Measurements from ENCODE around the gene VHLL. TPM values are rescaled to one million over a fixed set of nuclear protein-coding genes. Genes with fewer than 3 reads are reported as not detected.

VHLL gene
- total and polyA plus RNA-seq, 2 donors (not counting 1 experiment from before 2014, with no cell fraction given) = not detected

DNA sequence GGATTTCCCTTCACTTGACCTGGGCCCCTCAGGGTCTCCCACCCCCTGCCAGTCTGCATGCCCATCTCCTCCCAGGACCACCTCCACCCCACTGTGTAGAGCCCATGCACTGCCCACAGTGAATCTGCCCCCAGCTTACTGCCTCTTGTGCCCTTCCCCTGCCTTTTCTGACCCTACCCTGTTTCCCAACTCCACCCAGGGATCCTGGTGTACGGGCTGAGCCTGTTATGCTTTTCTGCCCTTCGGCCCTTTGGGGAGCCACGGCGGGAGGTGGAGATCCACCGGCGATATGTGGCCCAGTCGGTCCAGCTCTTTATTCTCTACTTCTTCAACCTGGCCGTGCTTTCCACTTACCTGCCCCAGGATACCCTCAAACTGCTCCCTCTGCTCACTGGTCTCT, 13.0 kb downstream of the VHLL start:
- no peaks in the 10 kb centered on the region for H3K9me3 ChIP-seq (ENCODE audit: control insufficient read depth, insufficient read depth, low read depth, low read length)
- H3K27me3 ChIP-seq (ENCODE audit: control insufficient read depth, insufficient read depth, low read length) = no peaks in the 10 kb centered on the region
- no peak overlapping the region for H2AFZ ChIP-seq (ENCODE audit: low read length)
- no peak overlapping the region for H3K4me3 ChIP-seq (replicated peaks in 1 of 4; ENCODE audit: control extremely low read depth in 1 of 4, insufficient read depth in 1 of 4, low read depth in 3 of 4, low read length in 4 of 4)
- H3K4me2 ChIP-seq (ENCODE audit: extremely low read depth, insufficient read depth, low read length) = no peak overlapping the region
- peaks cover under 1% of the 10 kb centered on the region for H4K20me1 ChIP-seq (ENCODE audit: control insufficient read depth, extremely low read depth, insufficient read depth, low read length)
- no peak overlapping the region for H3K9ac ChIP-seq (ENCODE audit: insufficient read depth, low read length)
- no peak for TF ChIP-seq CTCF (conservative IDR thresholded peaks at IDR 0.05 in 1 of 2, IDR thresholded peaks at IDR 0.05 in 1 of 2; ENCODE audit: low read depth in 1 of 2, low read length in 2 of 2)
- TF ChIP-seq EZH2 (IDR thresholded peaks at IDR 0.05; ENCODE audit: low read length, missing control alignments) = no peak
- H3K36me3 ChIP-seq (ENCODE audit: control insufficient read depth, insufficient read depth, low read length) = peaks cover 7% of the 10 kb centered on the region
- DNase-seq (ENCODE audit: low read depth in 2 of 2) = no peak
- no peak overlapping the region for H3K27ac ChIP-seq (ENCODE audit: insufficient read depth, low read length)
- peaks cover 12% of the 10 kb centered on the region for H3K79me2 ChIP-seq (ENCODE audit: control insufficient read depth, insufficient read depth, low read length)
- H3K4me1 ChIP-seq (ENCODE audit: control insufficient read depth, extremely low read depth, insufficient read depth, low read length) = peaks cover 3% of the 10 kb centered on the region

DNA sequence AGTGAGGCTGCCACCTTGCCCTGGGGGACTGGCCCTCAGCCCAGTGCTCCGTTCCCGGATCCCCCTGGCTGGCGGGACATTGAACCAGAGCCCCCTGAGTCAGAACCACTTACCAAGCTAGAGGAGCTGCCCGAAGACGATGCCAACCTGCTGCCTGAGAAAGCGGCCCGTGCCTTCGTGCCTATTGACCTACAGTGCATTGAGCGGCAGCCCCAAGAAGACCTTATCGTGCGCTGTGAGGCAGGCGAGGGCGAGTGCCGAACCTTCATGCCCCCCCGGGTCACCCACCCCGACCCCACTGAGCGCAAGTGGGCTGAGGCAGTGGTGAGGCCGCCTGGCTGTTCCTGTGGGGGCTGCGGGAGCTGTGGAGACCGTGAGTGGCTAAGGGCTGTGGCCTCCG, 13.7 kb downstream of the VHLL start:
- peaks cover 18% of the 10 kb centered on the region for H3K79me2 ChIP-seq (ENCODE audit: control insufficient read depth, insufficient read depth, low read length)
- no peak overlapping the region for H3K9ac ChIP-seq (ENCODE audit: insufficient read depth, low read length)
- no peak overlapping the region for H2AFZ ChIP-seq (ENCODE audit: low read length)
- no peak for TF ChIP-seq CTCF (conservative IDR thresholded peaks at IDR 0.05 in 1 of 2, IDR thresholded peaks at IDR 0.05 in 1 of 2; ENCODE audit: low read depth in 1 of 2, low read length in 2 of 2)
- TF ChIP-seq EZH2 (IDR thresholded peaks at IDR 0.05; ENCODE audit: low read length, missing control alignments) = no peak
- no peak overlapping the region for H3K4me3 ChIP-seq (replicated peaks in 1 of 4; ENCODE audit: control extremely low read depth in 1 of 4, insufficient read depth in 1 of 4, low read depth in 3 of 4, low read length in 4 of 4)
- no peak overlapping the region for H3K27ac ChIP-seq (ENCODE audit: insufficient read depth, low read length)
- no peak for DNase-seq (ENCODE audit: low read depth in 2 of 2)
- H3K36me3 ChIP-seq (ENCODE audit: control insufficient read depth, insufficient read depth, low read length) = peaks cover 7% of the 10 kb centered on the region
- H3K9me3 ChIP-seq (ENCODE audit: control insufficient read depth, insufficient read depth, low read depth, low read length) = no peaks in the 10 kb centered on the region
- H4K20me1 ChIP-seq (ENCODE audit: control insufficient read depth, extremely low read depth, insufficient read depth, low read length) = peaks cover 2% of the 10 kb centered on the region
- no peak overlapping the region for H3K4me2 ChIP-seq (ENCODE audit: extremely low read depth, insufficient read depth, low read length)
- H3K27me3 ChIP-seq (ENCODE audit: control insufficient read depth, insufficient read depth, low read length) = no peaks in the 10 kb centered on the region
- peaks cover 5% of the 10 kb centered on the region for H3K4me1 ChIP-seq (ENCODE audit: control insufficient read depth, extremely low read depth, insufficient read depth, low read length)

GRCh38 chr1:156284757-156285156, 14.3 kb downstream of the VHLL start:
- Histone ChIP-seq H3K27me3 (ENCODE audit: control insufficient read depth, insufficient read depth, low read length) (no peaks in the 10 kb centered on the region), H3K36me3 (ENCODE audit: control insufficient read depth, insufficient read depth, low read length) (peaks cover 7% of the 10 kb centered on the region), H4K20me1 (ENCODE audit: control insufficient read depth, extremely low read depth, insufficient read depth, low read length) (peaks cover 2% of the 10 kb centered on the region), H3K4me2 (ENCODE audit: extremely low read depth, insufficient read depth, low read length) (no peak overlapping the region), H2AFZ (ENCODE audit: low read length) (no peak overlapping the region), H3K79me2 (ENCODE audit: control insufficient read depth, insufficient read depth, low read length) (peaks cover 25% of the 10 kb centered on the region), H3K9ac (ENCODE audit: insufficient read depth, low read length) (no peak overlapping the region), H3K4me3 (replicated peaks in 1 of 4; ENCODE audit: control extremely low read depth in 1 of 4, insufficient read depth in 1 of 4, low read depth in 3 of 4, low read length in 4 of 4) (no peak overlapping the region), H3K9me3 (ENCODE audit: control insufficient read depth, insufficient read depth, low read depth, low read length) (no peaks in the 10 kb centered on the region), H3K27ac (ENCODE audit: insufficient read depth, low read length) (no peak overlapping the region), H3K4me1 (ENCODE audit: control insufficient read depth, extremely low read depth, insufficient read depth, low read length) (peaks cover 5% of the 10 kb centered on the region)
- DNase-seq (ENCODE audit: low read depth in 2 of 2) = no peak
- TF ChIP-seq CTCF (conservative IDR thresholded peaks at IDR 0.05 in 1 of 2, IDR thresholded peaks at IDR 0.05 in 1 of 2; ENCODE audit: low read depth in 1 of 2, low read length in 2 of 2) (no peak), EZH2 (IDR thresholded peaks at IDR 0.05; ENCODE audit: low read length, missing control alignments) (no peak)
